Cardiac fibroblast (primary cell): ENCODE results near the gene PHACTR1.

Source experiments
- DNase-seq, 2 donors: peaks; one replicate each; pipeline versions ENCODE4 v3.0.0 to v3.0.0-alpha.2; 2010; ENCODE audit warnings: low read depth in 2 of 2
- H3K4me3 ChIP-seq, 2 donors: replicated peaks in 1 of 2; 1 replicate in 1 of 2; 2 replicates in 1 of 2; pipeline ENCODE4 v1.5.1; 2011; ENCODE audit warnings: low read depth in 2 of 2, low read length in 2 of 2, mild to moderate bottlenecking in 2 of 2, moderate library complexity in 1 of 2
- TF ChIP-seq, protein P1 (sequence below): IDR thresholded peaks from one replicate; pipeline ENCODE4 v1.5.1; 2011; ENCODE audit warnings: low read depth, mild to moderate bottlenecking, low read length, inconsistent platforms

Gene PHACTR1

GRCh38 chr6:12798326-12798725 is 81.8 kb downstream of the PHACTR1 start:
- no peak overlapping the region for H3K4me3 ChIP-seq
- no peak for DNase-seq
- TF ChIP-seq, protein P1, sequence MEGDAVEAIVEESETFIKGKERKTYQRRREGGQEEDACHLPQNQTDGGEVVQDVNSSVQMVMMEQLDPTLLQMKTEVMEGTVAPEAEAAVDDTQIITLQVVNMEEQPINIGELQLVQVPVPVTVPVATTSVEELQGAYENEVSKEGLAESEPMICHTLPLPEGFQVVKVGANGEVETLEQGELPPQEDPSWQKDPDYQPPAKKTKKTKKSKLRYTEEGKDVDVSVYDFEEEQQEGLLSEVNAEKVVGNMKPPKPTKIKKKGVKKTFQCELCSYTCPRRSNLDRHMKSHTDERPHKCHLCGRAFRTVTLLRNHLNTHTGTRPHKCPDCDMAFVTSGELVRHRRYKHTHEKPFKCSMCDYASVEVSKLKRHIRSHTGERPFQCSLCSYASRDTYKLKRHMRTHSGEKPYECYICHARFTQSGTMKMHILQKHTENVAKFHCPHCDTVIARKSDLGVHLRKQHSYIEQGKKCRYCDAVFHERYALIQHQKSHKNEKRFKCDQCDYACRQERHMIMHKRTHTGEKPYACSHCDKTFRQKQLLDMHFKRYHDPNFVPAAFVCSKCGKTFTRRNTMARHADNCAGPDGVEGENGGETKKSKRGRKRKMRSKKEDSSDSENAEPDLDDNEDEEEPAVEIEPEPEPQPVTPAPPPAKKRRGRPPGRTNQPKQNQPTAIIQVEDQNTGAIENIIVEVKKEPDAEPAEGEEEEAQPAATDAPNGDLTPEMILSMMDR, result no peak

DNA sequence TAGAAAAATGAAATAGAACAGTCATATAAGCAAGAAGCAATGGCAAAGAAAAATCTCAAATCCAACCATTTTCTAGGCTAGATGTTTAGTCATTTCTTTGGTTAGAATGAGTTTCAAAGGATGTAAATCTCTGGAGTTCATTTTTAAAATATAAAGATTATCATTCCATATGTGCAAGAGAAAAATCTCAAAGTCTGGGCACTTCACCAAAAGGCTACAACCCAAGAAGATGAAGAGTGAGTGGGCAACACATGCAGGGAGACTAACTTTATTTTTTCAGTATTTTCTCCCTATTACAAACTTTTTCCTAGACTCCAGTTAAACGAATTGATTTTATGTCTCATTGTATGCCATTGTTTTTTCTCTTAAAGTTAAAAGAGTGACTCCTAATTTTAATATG is 83.6 kb downstream of the PHACTR1 start:
- no peak overlapping the region for H3K4me3 ChIP-seq
- no peak for DNase-seq

DNA sequence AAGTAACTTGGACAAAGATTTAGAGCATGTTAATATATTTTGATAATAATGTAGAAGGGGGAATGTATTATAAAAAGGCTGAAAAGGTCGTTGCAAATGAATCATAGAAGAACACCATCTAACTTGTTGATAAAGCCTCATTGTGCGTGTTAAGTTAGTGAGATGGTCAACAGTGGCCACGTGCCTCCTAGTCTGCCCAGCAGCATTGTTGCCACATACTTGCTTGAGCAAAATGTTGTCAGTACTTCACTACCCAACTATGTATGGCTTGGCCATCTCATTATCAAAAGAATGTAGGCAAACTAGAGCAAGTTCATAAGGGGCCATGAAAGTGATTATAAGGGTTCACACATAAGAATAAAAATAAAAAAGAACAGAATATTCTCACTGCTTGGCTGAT is 84.6 kb downstream of the PHACTR1 start:
- TF ChIP-seq, protein P1, result no peak

More for the DNA sequence above, 83.6 kb downstream of the PHACTR1 start:
- TF ChIP-seq, protein P1, result no peak

GRCh38 chr6:12802440-12802839 is 85.9 kb downstream of the PHACTR1 start:
- DNase-seq, result no peak
- TF ChIP-seq, protein P1, result no peak
- no peak overlapping the region for H3K4me3 ChIP-seq

More for the DNA sequence above, 84.6 kb downstream of the PHACTR1 start:
- no peak overlapping the region for H3K4me3 ChIP-seq
- peak; percentile 4 to 14 for DNase-seq

GRCh38 chr6:12803486-12803885 is 86.9 kb downstream of the PHACTR1 start:
- DNase-seq, result no peak
- TF ChIP-seq, protein P1, result no peak
- no peak overlapping the region for H3K4me3 ChIP-seq

GRCh38 chr6:12804952-12805645 is 88.5 kb downstream of the PHACTR1 start:
- DNase-seq, result peak; percentile 7 to 47
- H3K4me3 ChIP-seq, result no peak overlapping the region
- TF ChIP-seq, protein P1, result no peak

- H3K4me3 ChIP-seq, result no peak overlapping the region
- TF ChIP-seq, protein P1, result no peak
- DNase-seq, result no peak
Measured at GRCh38 chr6:12806136-12806535, 89.6 kb downstream of the PHACTR1 start.
